HG03575 (cell line): ENCODE data around the gene ITGA2.

ENCODE experiments used
- ATAC-seq: cut with Tn5 transposase; IDR thresholded peaks from one replicate; pipeline ENCODE4 v1.9.1; 2021; ENCODE audit not compliant: unreplicated experiment, insufficient number of reproducible peaks, low FRiP score; ENCODE audit errors: extremely low read depth

The ITGA2 gene

GRCh38 chr5:53009816-53010215, 20.7 kb downstream of the ITGA2 start:
- ATAC-seq, result no peak

DNA sequence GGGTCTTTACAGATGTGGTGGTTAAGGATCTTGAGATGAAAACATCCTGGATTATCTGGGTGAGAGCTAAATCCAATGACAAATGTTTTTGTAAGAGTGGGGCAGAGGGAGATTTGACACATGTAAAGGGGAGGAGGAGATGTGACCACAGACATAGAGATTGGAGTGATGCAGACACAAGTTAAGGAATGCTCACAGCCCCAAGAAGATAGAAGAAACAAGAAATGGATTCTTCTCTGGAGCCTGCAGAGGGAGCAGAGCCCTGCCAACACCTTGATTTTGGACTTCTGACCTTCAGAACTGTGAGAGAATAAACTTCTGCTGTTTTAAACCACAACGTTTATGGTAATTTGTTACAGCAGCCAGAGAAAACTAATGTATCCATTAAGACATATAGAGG, 21.7 kb downstream of the ITGA2 start:
- ATAC-seq, result no peak

- no peak for ATAC-seq
These were observed 22.1 kb downstream of the ITGA2 start for GRCh38 chr5:53011233-53011632.

GRCh38 chr5:53013857-53014256, 24.7 kb downstream of the ITGA2 start:
- ATAC-seq, result no peak

DNA sequence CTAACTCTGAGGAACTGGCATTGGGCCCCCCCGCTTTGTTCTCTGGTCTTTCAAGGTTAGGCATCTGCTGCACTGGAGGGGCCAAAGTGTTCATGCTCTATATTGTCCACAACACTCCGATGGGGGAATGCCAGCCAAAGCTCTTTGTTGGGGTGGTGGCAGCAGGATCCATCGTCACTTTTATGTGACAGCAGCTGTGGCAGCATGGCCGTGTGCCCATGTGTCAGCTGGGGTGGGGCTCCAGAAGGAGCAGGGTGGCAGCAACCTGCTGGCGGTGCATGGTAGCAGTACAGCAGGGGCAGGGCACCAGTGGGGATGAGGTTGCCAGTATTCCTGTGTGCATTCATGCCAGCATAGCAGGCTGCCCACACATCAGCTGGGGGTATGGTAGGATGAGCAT, 28.2 kb downstream of the ITGA2 start:
- no peak for ATAC-seq

GRCh38 chr5:53017794-53018391, 28.7 kb downstream of the ITGA2 start:
- no peak for ATAC-seq

DNA sequence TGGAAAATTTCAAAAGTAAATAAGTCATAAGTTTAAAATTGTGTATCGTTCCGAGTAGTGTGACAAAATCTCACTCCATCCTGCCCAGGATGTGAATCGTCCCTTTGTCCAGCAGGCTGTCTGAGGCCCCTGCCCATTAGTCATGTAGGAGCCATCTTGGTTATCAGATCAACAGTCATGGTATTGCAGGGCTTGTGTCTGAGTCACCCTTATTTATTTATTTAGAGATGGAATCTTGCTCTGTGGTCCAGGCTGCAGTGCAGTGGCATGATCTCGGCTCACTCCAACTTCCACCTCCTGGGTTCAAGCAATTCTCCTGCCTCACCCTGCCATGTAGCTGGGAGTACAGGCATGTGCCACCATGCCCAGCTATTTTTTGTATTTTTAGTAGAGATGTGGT, 30.2 kb downstream of the ITGA2 start:
- ATAC-seq, result no peak

DNA sequence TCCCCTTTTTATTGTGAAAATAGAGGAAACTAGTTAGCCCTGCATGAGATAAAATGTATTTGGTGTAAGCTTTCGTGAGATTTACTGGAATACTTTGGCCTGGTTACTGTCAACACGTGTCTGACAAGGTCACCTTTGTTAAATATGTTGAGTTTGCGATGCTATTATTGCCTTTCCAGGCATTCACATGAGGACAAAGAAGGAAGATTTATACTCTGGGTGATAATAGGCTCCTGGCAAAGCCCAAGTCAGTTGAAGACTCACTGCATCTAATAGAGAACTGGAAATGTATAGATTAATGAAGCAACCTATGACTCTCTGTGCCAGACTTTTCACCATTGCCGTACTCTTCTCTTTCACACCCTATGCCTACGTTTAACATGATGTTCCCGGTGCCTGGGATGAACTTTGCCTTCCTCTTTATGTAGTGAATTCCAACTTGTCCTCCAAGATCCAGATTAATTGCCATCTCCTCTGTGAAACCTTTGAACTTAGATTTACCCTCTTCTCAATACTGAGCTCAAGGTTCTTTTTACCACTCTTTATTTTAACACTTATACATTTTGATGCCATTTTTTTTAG, 33.9 kb downstream of the ITGA2 start:
- no peak for ATAC-seq

DNA sequence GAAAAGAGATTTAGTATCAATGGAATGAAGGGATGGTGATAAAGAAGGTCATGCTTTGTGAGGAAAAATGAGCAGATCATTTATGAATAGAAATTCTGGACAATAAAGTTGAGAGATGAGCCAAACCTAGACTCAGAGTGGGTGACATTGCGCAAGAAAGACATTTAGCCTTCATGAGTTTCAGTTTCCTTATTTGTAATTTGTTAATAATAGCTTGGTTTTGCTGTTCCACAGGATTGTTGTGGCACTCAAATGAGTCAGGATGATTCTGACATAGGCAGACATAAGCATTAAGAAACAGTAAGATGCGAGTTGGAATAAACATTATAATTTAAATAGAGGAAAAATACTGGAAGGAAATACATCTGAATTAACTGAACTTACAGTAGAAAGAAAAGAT, 34.8 kb downstream of the ITGA2 start:
- ATAC-seq, result peak; percentile 72

- no peak for ATAC-seq
These were observed 35.4 kb downstream of the ITGA2 start for GRCh38 chr5:53024535-53024934.

- ATAC-seq, result no peak
These were observed 36.3 kb downstream of the ITGA2 start for GRCh38 chr5:53025487-53025886.

DNA sequence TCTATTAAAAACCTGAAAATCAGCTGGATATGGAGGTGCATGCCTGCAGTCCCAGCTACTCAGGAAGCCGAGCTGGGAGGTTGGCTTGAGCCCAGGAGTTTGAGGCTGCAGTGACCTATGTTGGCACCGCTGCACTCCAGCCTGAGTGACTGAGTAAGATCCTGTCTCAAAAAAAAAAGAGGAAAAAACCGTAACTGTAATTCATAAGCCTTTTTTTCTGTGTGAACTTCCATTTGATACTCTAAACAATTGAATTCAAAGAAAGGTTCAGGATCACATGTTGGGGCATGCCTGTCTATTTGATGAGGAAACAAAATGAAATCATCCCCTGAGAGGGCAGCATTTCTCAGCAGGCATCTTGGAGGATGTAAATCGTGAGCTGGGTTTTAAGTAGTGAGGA, 38.8 kb downstream of the ITGA2 start:
- ATAC-seq, result no peak

GRCh38 chr5:53029608-53030007, 40.5 kb downstream of the ITGA2 start:
- ATAC-seq, result no peak

GRCh38 chr5:53030893-53031292, 41.7 kb downstream of the ITGA2 start:
- no peak for ATAC-seq

- no peak for ATAC-seq
These were observed 42.5 kb downstream of the ITGA2 start for GRCh38 chr5:53031695-53032096.

DNA sequence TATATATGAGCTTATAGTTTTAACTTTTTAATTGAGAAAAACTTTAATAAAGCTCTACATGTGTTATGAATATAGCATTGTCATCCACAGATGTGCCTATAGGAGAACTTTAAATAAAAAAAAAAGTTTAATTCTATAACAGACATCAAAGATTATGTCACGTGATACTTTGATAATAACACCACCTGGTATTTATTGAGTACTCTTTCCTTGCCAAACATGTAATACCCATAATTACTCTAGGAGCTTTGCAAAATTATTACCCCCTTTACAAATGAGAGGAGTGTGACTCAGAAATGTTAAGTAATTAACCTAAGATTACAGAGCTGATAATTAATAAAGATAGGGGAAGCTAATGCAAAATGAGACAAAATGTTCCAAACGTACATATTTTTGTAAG, 43.0 kb downstream of the ITGA2 start:
- ATAC-seq, result no peak

- ATAC-seq, result no peak
These were observed 45.7 kb downstream of the ITGA2 start for GRCh38 chr5:53034832-53035231.

DNA sequence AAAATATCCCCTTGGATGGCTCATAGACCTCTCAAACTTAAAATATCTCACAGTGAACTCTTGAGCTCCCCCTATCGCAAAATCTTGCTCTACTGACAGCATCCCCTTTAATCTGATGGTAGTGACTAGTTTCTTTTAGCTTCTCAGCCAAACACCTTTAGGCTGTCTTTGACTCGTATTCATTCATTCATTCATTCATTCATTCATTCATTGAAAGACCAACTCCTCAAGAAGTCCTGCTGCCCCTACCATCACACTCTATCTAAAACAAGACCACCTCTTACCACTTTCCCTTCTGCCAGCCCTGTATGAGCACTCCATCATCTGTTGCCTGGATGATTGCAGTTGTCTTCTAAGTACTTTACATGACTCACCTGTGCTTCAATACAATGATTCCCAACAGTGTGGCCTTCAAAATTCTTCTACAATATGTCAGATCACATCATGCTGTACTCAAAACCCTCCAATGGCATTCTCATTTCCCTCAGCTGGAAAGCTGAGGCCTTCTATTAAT, 46.8 kb downstream of the ITGA2 start:
- no peak for ATAC-seq

DNA sequence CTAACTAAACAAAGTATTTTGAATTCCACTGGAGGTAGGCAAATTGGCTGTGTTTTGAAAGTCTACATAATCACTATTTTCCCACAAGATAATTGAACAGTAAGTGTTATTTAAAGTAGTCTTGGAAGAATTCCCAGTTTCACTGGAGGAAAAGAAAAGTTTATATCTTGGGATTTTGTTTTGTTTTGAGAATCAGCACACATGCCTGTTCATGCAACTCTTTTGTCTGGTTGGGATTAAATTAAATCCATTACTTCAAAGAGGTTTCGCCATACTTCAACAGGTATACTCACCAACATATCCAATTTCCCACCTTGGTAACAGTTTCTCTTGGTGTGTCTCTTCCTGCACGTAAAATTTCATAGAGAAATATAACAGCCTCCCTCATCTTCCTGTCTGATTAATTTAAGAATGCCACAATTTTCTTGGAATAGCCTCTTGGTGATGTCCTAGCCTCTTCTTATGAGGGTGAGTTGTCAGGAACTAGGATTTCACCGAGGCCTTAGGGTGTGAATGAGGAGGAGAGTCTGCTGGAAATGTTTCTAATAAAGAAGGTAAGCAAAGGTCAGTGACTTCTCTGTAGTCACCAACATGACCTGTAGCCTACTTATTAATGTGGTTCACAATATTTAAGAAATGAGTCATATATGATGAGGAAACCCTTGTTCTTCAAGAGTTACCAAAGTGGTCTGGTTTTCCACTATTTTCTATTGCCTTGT, 48.1 kb downstream of the ITGA2 start:
- ATAC-seq, result no peak

DNA sequence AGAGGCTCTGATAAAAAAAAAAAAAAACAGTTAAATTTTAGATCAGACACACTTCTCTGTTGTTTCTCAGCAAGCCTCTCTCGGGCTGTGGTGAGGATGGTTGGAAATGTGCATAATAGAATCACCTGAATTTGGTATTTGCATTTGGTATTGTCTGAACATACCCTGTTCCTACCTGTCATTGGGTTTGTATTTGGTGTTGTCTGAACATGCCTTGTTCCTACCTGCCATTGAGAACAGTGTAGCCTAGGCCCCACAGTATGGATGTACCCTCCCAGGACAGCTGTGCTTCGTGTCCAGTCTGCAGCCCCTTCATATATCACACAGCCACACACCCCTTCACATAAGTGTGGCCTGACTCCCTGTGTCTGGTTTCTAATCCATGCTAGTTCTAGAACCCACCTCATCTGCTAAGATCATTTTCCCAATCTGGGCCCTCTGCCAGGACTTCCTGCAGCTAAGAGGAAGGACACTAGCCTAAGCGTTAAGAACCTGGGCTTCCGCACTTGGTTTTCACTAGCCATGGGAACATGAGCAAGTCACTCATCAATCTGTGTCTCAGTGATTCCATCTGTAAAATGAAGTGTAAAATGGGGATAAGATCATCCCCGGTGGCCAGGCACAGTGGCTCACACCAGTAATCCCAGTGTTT, 49.2 kb downstream of the ITGA2 start:
- no peak for ATAC-seq
